GM21528 (cell line): ENCODE results near the gene FRMD4A.
"Not testable (repeated sequence)": the region's sequence is repeated elsewhere in the genome, so short reads cannot be mapped to it uniquely, and the experiment has no call there.

Experiments
- ATAC-seq: cut with Tn5 transposase; IDR thresholded peaks from one replicate; pipeline ENCODE4 v1.9.1; 2021; ENCODE audit warnings: mild to moderate bottlenecking, moderate library complexity; ENCODE audit not compliant: unreplicated experiment, low FRiP score

Gene FRMD4A

GRCh38 chr10:13775786-13776775, 554.6 kb downstream of the FRMD4A start:
- ATAC-seq: no peak

GRCh38 chr10:13774303-13774893, 556.3 kb downstream of the FRMD4A start:
- ATAC-seq: no peak

- no peak for ATAC-seq
Measured at GRCh38 chr10:13773496-13774170, 557.1 kb downstream of the FRMD4A start.

- ATAC-seq: no peak
Measured at GRCh38 chr10:13773043-13773442, 557.7 kb downstream of the FRMD4A start.

GRCh38 chr10:13771992-13772391, 558.7 kb downstream of the FRMD4A start:
- no peak for ATAC-seq

GRCh38 chr10:13770760-13771493, 559.8 kb downstream of the FRMD4A start:
- ATAC-seq: no peak

- no peak for ATAC-seq
Measured at GRCh38 chr10:13769946-13770345, 560.8 kb downstream of the FRMD4A start.

- ATAC-seq: no peak
Measured at GRCh38 chr10:13767676-13768178, 563.0 kb downstream of the FRMD4A start.

- ATAC-seq: not testable (repeated sequence)
Measured at GRCh38 chr10:13767148-13767547, 563.6 kb downstream of the FRMD4A start.

GRCh38 chr10:13765641-13766341, 564.9 kb downstream of the FRMD4A start:
- ATAC-seq: no peak

- no peak for ATAC-seq
Measured at GRCh38 chr10:13761490-13762091, 569.1 kb downstream of the FRMD4A start.

GRCh38 chr10:13759168-13759567, 571.6 kb downstream of the FRMD4A start:
- ATAC-seq: no peak

- no peak for ATAC-seq
Measured at GRCh38 chr10:13758756-13759155, 572.0 kb downstream of the FRMD4A start.

GRCh38 chr10:13758312-13758711, 572.4 kb downstream of the FRMD4A start:
- ATAC-seq: no peak

GRCh38 chr10:13754277-13754676, 576.4 kb downstream of the FRMD4A start:
- no peak for ATAC-seq

GRCh38 chr10:13751191-13751764, 579.4 kb downstream of the FRMD4A start:
- ATAC-seq: no peak

- ATAC-seq: no peak
Measured at GRCh38 chr10:13750299-13751190, 580.2 kb downstream of the FRMD4A start.

GRCh38 chr10:13745271-13745670, 585.5 kb downstream of the FRMD4A start:
- ATAC-seq: no peak
